Nephron (organoid): Measurements from ENCODE around the gene RTRAF.
A peak's percentile ranks its signal among the peaks of the same experiment; 100 is the strongest.

Experiments
- H3K27ac Mint-ChIP-seq, 3 experiments: 2 replicates each; pipeline ENCODE4 v1.8.0; 2020; ENCODE audit warnings: mixed read lengths in 3 of 3, mild to moderate bottlenecking in 2 of 3, moderate library complexity in 1 of 3
- H3K27me3 Mint-ChIP-seq: 2 replicates; pipeline ENCODE4 v1.8.0; 2021; ENCODE audit warnings: low read depth, mild to moderate bottlenecking, moderate library complexity, mixed read lengths
- H3K36me3 Mint-ChIP-seq: 2 replicates; pipeline ENCODE4 v1.8.0; 2020; ENCODE audit warnings: low read depth, mixed read lengths
- H3K4me1 Mint-ChIP-seq: 2 replicates; pipeline ENCODE4 v1.8.0; 2020; ENCODE audit warnings: mixed read lengths
- H3K4me3 Mint-ChIP-seq, 3 experiments: 2 replicates each; pipeline ENCODE4 v1.8.0; 2020; ENCODE audit warnings: mild to moderate bottlenecking in 3 of 3, mixed read lengths in 3 of 3, moderate library complexity in 2 of 3
- H3K9me3 Mint-ChIP-seq: 2 replicates; pipeline ENCODE4 v1.8.0; 2020; ENCODE audit warnings: mixed read lengths
- TF ChIP-seq, protein P1 (sequence below), 3 experiments: fragments of 200-600 bp; sonication (generic); IDR thresholded peaks; one replicate each; pipeline ENCODE4 v1.5.0; 2021; ENCODE audit warnings: antibody characterized with exemption in 3 of 3; ENCODE audit not compliant: unreplicated experiment in 3 of 3

Gene RTRAF

GRCh38 chr14:52010173-52010693 is 20.9 kb downstream of the RTRAF start:
- H3K27ac Mint-ChIP-seq: no peak overlapping the region
- TF ChIP-seq, protein P1, sequence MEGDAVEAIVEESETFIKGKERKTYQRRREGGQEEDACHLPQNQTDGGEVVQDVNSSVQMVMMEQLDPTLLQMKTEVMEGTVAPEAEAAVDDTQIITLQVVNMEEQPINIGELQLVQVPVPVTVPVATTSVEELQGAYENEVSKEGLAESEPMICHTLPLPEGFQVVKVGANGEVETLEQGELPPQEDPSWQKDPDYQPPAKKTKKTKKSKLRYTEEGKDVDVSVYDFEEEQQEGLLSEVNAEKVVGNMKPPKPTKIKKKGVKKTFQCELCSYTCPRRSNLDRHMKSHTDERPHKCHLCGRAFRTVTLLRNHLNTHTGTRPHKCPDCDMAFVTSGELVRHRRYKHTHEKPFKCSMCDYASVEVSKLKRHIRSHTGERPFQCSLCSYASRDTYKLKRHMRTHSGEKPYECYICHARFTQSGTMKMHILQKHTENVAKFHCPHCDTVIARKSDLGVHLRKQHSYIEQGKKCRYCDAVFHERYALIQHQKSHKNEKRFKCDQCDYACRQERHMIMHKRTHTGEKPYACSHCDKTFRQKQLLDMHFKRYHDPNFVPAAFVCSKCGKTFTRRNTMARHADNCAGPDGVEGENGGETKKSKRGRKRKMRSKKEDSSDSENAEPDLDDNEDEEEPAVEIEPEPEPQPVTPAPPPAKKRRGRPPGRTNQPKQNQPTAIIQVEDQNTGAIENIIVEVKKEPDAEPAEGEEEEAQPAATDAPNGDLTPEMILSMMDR (IDR thresholded peaks at IDR 0.05; ENCODE audit: unreplicated experiment in 3 of 3): no peak
- H3K36me3 Mint-ChIP-seq: peaks cover 76% of the 10 kb centered on the region
- no peak overlapping the region for H3K4me3 Mint-ChIP-seq
- H3K9me3 Mint-ChIP-seq: no peaks in the 10 kb centered on the region
- no peaks in the 10 kb centered on the region for H3K4me1 Mint-ChIP-seq
- no peaks in the 10 kb centered on the region for H3K27me3 Mint-ChIP-seq

DNA sequence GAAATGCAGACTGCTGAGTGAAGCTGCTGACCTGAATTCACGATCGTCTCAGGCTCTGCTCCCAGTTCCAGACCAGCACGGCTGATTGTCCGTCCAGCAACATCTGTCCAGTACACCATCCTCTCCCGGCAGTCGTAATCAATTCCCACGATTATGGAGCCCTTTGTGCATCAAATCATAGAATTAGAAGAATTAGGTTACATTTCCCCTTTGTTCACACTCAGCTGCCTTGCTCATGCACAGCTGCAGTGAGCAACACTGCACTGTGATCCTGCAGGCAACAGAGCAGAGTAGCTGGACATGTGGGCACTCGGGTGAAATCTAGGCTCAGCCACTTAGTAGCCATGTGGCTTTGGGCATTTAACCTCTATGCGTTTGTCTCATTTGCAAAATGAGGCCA is 22.2 kb downstream of the RTRAF start:
- no peaks in the 10 kb centered on the region for H3K4me1 Mint-ChIP-seq
- no peak overlapping the region for H3K4me3 Mint-ChIP-seq
- H3K27ac Mint-ChIP-seq: peak overlapping the region in 1 of 3 experiments; percentile 41
- TF ChIP-seq, protein P1 (IDR thresholded peaks at IDR 0.05; ENCODE audit: unreplicated experiment in 3 of 3): no peak
- H3K36me3 Mint-ChIP-seq: peaks cover 72% of the 10 kb centered on the region
- H3K27me3 Mint-ChIP-seq: no peaks in the 10 kb centered on the region
- H3K9me3 Mint-ChIP-seq: no peaks in the 10 kb centered on the region

GRCh38 chr14:52012635-52013034 is 23.3 kb downstream of the RTRAF start:
- peaks cover 74% of the 10 kb centered on the region for H3K36me3 Mint-ChIP-seq
- peaks cover 3% of the 10 kb centered on the region for H3K27me3 Mint-ChIP-seq
- TF ChIP-seq, protein P1 (IDR thresholded peaks at IDR 0.05; ENCODE audit: unreplicated experiment in 3 of 3): no peak
- no peak overlapping the region for H3K27ac Mint-ChIP-seq
- H3K9me3 Mint-ChIP-seq: no peaks in the 10 kb centered on the region
- no peak overlapping the region for H3K4me3 Mint-ChIP-seq
- no peaks in the 10 kb centered on the region for H3K4me1 Mint-ChIP-seq

DNA sequence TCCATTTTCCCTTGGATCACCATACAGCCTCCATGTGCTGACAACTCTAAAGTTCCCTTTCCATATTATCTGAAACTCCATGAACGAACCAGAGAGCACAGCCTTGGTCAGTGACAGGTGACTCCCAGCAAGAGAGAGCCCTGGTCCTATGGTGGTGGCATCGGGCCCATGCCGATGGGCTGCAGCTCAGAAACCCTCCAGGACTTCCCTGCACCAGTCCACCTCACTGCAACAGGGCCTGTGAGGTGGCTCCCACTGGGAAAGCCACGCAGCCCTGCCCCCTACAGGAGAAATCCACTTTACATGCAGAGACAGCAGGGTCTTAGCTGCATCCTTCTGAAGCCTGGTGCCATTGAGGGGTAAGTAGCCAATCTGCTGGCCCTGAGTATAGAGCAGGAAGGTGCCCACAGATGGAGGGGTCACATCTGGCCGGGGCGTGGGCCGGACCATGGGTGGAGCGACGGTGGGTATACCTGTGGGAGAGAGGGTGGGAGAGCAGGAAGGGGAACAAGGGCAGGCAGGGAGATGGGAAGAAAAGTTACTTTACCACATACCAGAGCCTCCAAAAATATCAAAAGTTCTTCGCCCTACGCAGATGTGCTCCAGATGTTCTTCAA is 24.7 kb downstream of the RTRAF start:
- Mint-ChIP-seq H3K27ac (no peak overlapping the region), H3K4me3 (no peak overlapping the region), H3K9me3 (no peaks in the 10 kb centered on the region), H3K4me1 (no peaks in the 10 kb centered on the region), H3K36me3 (peaks cover 72% of the 10 kb centered on the region), H3K27me3 (peaks cover 3% of the 10 kb centered on the region)
- TF ChIP-seq, protein P1 (IDR thresholded peaks at IDR 0.05; ENCODE audit: unreplicated experiment in 3 of 3): no peak

DNA sequence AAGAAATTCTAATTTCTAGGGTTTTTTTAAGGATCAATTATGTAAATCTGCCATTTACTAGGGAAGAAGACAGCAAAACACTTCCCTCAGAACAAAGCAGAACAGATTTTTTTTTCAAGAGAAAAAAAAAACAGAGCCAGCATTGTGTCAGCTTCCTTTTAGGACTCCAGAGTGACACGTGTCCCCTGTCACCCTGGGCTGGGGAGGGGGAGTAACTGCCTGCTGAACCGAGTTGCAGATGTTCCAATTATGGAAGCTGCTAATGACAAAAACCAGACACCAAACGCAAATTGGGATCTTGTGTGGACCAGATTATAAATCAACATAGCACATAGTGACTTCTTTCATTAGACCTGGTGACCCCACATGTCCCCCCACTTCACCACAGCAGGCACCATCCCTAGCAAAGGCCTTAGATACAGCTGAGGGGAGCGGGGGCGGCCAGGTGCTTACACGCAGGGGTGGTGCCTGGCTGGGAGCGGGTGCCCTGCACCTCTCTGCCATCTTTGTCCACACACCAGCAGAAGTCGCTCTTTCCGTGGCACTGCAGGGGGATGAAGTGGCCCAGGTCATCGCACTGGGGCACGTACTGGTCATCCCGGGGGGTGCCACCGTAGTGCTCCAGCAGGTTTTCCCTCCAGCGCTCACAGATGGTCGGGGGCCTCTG is 25.4 kb downstream of the RTRAF start:
- Mint-ChIP-seq H3K27me3 (peaks cover 3% of the 10 kb centered on the region), H3K4me3 (no peak overlapping the region), H3K4me1 (no peaks in the 10 kb centered on the region), H3K27ac (no peak overlapping the region), H3K36me3 (peaks cover 69% of the 10 kb centered on the region), H3K9me3 (no peaks in the 10 kb centered on the region)
- TF ChIP-seq, protein P1 (IDR thresholded peaks at IDR 0.05; ENCODE audit: unreplicated experiment in 3 of 3): no peak
